Endothelial cell of umbilical vein (primary cell): ENCODE data around the gene AP1M1. TPM values are rescaled to one million over a fixed set of nuclear protein-coding genes. Genes with fewer than 3 reads are reported as not detected.

ENCODE experiments used
- BruUV-seq: library from RNA; stranded (reverse); fragments of 400-500 nt; replicated peaks from 2 replicates; lab custom pipeline; 2021; lab: Mats Ljungman, UMichigan
- CTCF ChIA-PET: fragments of 300-600, 350-600 bp; sonication (Branson Sonifier 250); formaldehyde crosslinking; loops from one replicate; lab custom pipeline; 2021; ENCODE audit warnings: antibody characterized with exemption, inconsistent platforms; lab: Charles Lee
- POLR2A ChIA-PET: fragments of 300-600, 350-600 bp; sonication (Branson Sonifier 250); formaldehyde crosslinking; loops from one replicate; lab custom pipeline; 2021; ENCODE audit warnings: antibody characterized with exemption, inconsistent platforms; lab: Charles Lee
- DNase-seq: peaks from one replicate; pipeline ENCODE4 v3.0.0-alpha.2; 2011; ENCODE audit warnings: low read depth, low spot score
- FAIRE-seq: peaks from 2 replicates; lab custom pipeline; 2011; peaks lifted over from hg19 to GRCh38; lab: Jason Lieb, UNC
- H2AFZ ChIP-seq: 2 replicates; pipeline ENCODE4 v1.6.0; 2012; ENCODE audit warnings: low read depth, low read length, control low read depth, inconsistent platforms
- H3K27ac ChIP-seq: 2 replicates; pipeline ENCODE4 v1.5.1; 2011; ENCODE audit warnings: low read depth, mild to moderate bottlenecking, control low read depth, low read length, moderate library complexity; ENCODE audit not compliant: insufficient read depth
- H3K27me3 ChIP-seq, 2 experiments: 2 replicates each; pipeline versions ENCODE4 v1.6.0 to v1.6.1; 2011; ENCODE audit warnings: low read length in 2 of 2, mixed read lengths in 1 of 2; ENCODE audit not compliant: control insufficient read depth in 2 of 2, insufficient read depth in 2 of 2
- H3K36me3 ChIP-seq, 2 experiments: 2 replicates in 1 of 2; 3 replicates in 1 of 2; pipeline ENCODE4 v1.5.1; 2011; ENCODE audit warnings: low read length in 2 of 2, mild to moderate bottlenecking in 1 of 2, moderate library complexity in 1 of 2; ENCODE audit not compliant: control insufficient read depth in 2 of 2, insufficient read depth in 2 of 2; ENCODE audit errors: extremely low read depth in 1 of 2
- H3K4me1 ChIP-seq: 3 replicates; pipeline ENCODE4 v1.5.1; 2011; ENCODE audit warnings: mild to moderate bottlenecking, low read length; ENCODE audit not compliant: control insufficient read depth, insufficient read depth; ENCODE audit errors: extremely low read depth
- H3K4me2 ChIP-seq: 2 replicates; pipeline ENCODE4 v1.6.1; 2011; ENCODE audit warnings: low read length, control low read depth, mixed read lengths; ENCODE audit not compliant: insufficient read depth
- H3K4me3 ChIP-seq, 3 experiments: fragments of 200-600 bp in 1 of 3; sonication (generic), shearing (Covaris generic) in 1 of 3; replicated peaks in 1 of 3; 2 replicates each; pipeline ENCODE4 v1.5.1; 2011 to 2016; ENCODE audit warnings: control low read depth in 3 of 3, low read length in 3 of 3, mild to moderate bottlenecking in 2 of 3, inconsistent platforms in 1 of 3, low read depth in 1 of 3, moderate library complexity in 1 of 3; ENCODE audit not compliant: insufficient read depth in 1 of 3
- H3K79me2 ChIP-seq: 2 replicates; pipeline ENCODE4 v1.6.0; 2012; ENCODE audit warnings: low read length, inconsistent platforms; ENCODE audit not compliant: control insufficient read depth, insufficient read depth
- H3K9ac ChIP-seq: replicated peaks from 2 replicates; pipeline ENCODE3; 2011; ENCODE audit warnings: low read length, control low read depth; ENCODE audit not compliant: insufficient read depth; ENCODE audit errors: extremely low read depth
- H3K9me1 ChIP-seq: replicated peaks from 3 replicates; pipeline ENCODE4 v1.6.0; 2011; ENCODE audit warnings: mild to moderate bottlenecking, low read length; ENCODE audit not compliant: control insufficient read depth, insufficient read depth; ENCODE audit errors: extremely low read depth
- H3K9me3 ChIP-seq: replicated peaks from 2 replicates; pipeline ENCODE4 v1.5.1; 2012; ENCODE audit warnings: low read length, inconsistent platforms; ENCODE audit not compliant: control insufficient read depth, insufficient read depth
- H4K20me1 ChIP-seq: replicated peaks from 2 replicates; pipeline ENCODE3; 2011; ENCODE audit warnings: mild to moderate bottlenecking, low read length; ENCODE audit not compliant: control insufficient read depth, insufficient read depth; ENCODE audit errors: extremely low read depth
- CTCF ChIP-seq, 2 donors: IDR thresholded peaks; 1 replicate in 1 of 2; 2 replicates in 1 of 2; pipeline ENCODE4 v1.5.1; 2011; ENCODE audit warnings: low read length in 2 of 2, mild to moderate bottlenecking in 2 of 2, moderate library complexity in 2 of 2, control low read depth in 1 of 2, inconsistent platforms in 1 of 2, low read depth in 1 of 2; ENCODE audit not compliant: insufficient read depth in 1 of 2; ENCODE audit errors: extremely low read depth in 1 of 2
- EZH2 ChIP-seq: IDR thresholded peaks from 2 replicates; pipeline ENCODE4 v1.6.1; 2012; ENCODE audit warnings: borderline replicate concordance, low read depth, mild to moderate bottlenecking, moderate library complexity, low read length, inconsistent platforms; ENCODE audit not compliant: severe bottlenecking
- FOS ChIP-seq: IDR thresholded peaks from 2 replicates; pipeline ENCODE4 v1.6.1; 2011; ENCODE audit warnings: mild to moderate bottlenecking, low read length, moderate library complexity, borderline replicate concordance; ENCODE audit not compliant: insufficient read depth
- GATA2 ChIP-seq: IDR thresholded peaks from 2 replicates; pipeline ENCODE4 v1.7.0; 2011; ENCODE audit warnings: low read depth, mild to moderate bottlenecking, moderate library complexity, mixed read lengths, low read length; ENCODE audit not compliant: insufficient read length, insufficient read depth
- JUN ChIP-seq: IDR thresholded peaks from 2 replicates; pipeline ENCODE4 v1.6.1; 2011; ENCODE audit warnings: borderline replicate concordance, low read depth; ENCODE audit not compliant: insufficient read length, insufficient read depth
- MAX ChIP-seq: IDR thresholded peaks from 2 replicates; pipeline ENCODE4 v1.6.1; 2011; ENCODE audit not compliant: insufficient read depth, insufficient read length
- MYC ChIP-seq: IDR thresholded peaks from one replicate; pipeline ENCODE4 v1.6.1; 2011; ENCODE audit warnings: mild to moderate bottlenecking, low read depth, low read length
- POLR2A ChIP-seq: IDR thresholded peaks from 2 replicates; pipeline ENCODE4 v1.6.1; 2012; ENCODE audit warnings: low read depth, mild to moderate bottlenecking, control low read depth, low read length
- POLR2AphosphoS5 ChIP-seq: IDR thresholded peaks from 2 replicates; pipeline ENCODE4 v1.6.1; 2012; ENCODE audit warnings: low read depth, mild to moderate bottlenecking, control low read depth, low read length, moderate library complexity; ENCODE audit not compliant: insufficient read depth
- dilution Hi-C: fragments of 300-500 bp; cut with MboI; formaldehyde crosslinking; loops from one replicate; pipeline ENCODE4 v1.15.0; 2019; ENCODE audit warnings: low sequenced_read_pairs; ENCODE audit not compliant: extremely low pct_ligation_motif_present
- intact Hi-C: fragments of 100-400 bp; cut with micrococcal nuclease; formaldehyde crosslinking; loops from one replicate; pipeline ENCODE4 v1.10.0; 2022
- polyA plus RNA-seq, 4 experiments: library from polyadenylated mRNA; depleted of rRNA in 3 of 4; stranded (reverse) in 3 of 4; unstranded in 1 of 4; fragments of >200 nt; gene quantifications; 2 replicates each; pipeline versions ENCODE4 v1.2.1 to v1.2.3, GENCODE V29; 2011 to 2012; ENCODE audit warnings: missing spikeins in 1 of 4
- total RNA-seq: library from RNA; stranded (reverse); gene quantifications from 2 replicates; pipeline ENCODE4 v1.2.3, GENCODE V29; 2021

The AP1M1 gene
- total and polyA plus RNA-seq, 2 donors (not counting 3 experiments of a cell fraction or from before 2014, with no cell fraction given), result 99.3 to 129 TPM

GRCh38 chr19:16207490-16208025, 9.8 kb downstream of the AP1M1 start:
- Histone ChIP-seq H3K4me3 (no peak overlapping the region), H4K20me1 (no peaks in the 10 kb centered on the region), H3K36me3 (peaks cover 5 to 43% of the 10 kb centered on the region in 2 experiments), H3K27me3 (no peaks in the 10 kb centered on the region), H3K27ac (no peak overlapping the region), H3K9me3 (no peaks in the 10 kb centered on the region), H2AFZ (no peak overlapping the region), H3K4me2 (no peak overlapping the region), H3K9ac (no peak overlapping the region), H3K79me2 (peaks cover 23% of the 10 kb centered on the region), H3K9me1 (no peaks in the 10 kb centered on the region), H3K4me1 (no peaks in the 10 kb centered on the region)
- ChIA-PET CTCF (no interaction called here), POLR2A (no interaction called here)
- FAIRE-seq (no peak), DNase-seq (no peak)
- TF ChIP-seq POLR2AphosphoS5, result no peak
- no peak for TF ChIP-seq FOS
- no peak for TF ChIP-seq POLR2A
- no peak for TF ChIP-seq CTCF (IDR thresholded peaks at IDR 0.05; ENCODE audit: extremely low read depth in 1 of 2, insufficient read depth in 1 of 2, low read depth in 1 of 2, low read length in 2 of 2)
- no peak for TF ChIP-seq MYC
- no peak for TF ChIP-seq GATA2
- TF ChIP-seq EZH2, result no peak
- no peak for TF ChIP-seq MAX
- no peak for TF ChIP-seq JUN
- intact Hi-C loops, result no loop called here
- BruUV-seq, result no TSS peak
- dilution Hi-C loops, result loop anchor here (25.0 kb wide), 1 partner anchor 155 kb away; no protein-coding TSS in a partner anchor
